ENCODE data around the gene EP300. TPM values are rescaled to one million over a fixed set of nuclear protein-coding genes. Genes with fewer than 3 reads are reported as not detected.

EP300 gene
- polyA plus RNA-seq, 3 donors: 5.7 to 81.6 (median 16.8) TPM

- Mint-ChIP-seq H3K9me3 (no peaks in the 10 kb centered on the region), H3K27ac (no peak overlapping the region), H3K4me3 (no peak overlapping the region), H3K4me1 (peaks cover 28% of the 10 kb centered on the region), H3K36me3 (peaks cover 2 to 4% of the 10 kb centered on the region in 2 donors), H3K27me3 (ENCODE audit: low read depth in 3 of 3) (peaks cover 1 to 18% (median 17%) of the 10 kb centered on the region in 3 donors)
- Histone ChIP-seq H3K79me2 (ENCODE audit: insufficient read depth, low read length) (peaks cover 29% of the 10 kb centered on the region), H4K20me1 (ENCODE audit: insufficient read depth, low read length) (no peaks in the 10 kb centered on the region), H3K4me1 (ENCODE audit: control insufficient read depth in 1 of 2, insufficient read depth in 2 of 2, low read length in 2 of 2) (peaks cover 26 to 29% of the 10 kb centered on the region in 2 donors), H3K4me2 (replicated peaks; ENCODE audit: extremely low read depth, low read length, poor library complexity, severe bottlenecking) (no peak overlapping the region), H3K9ac (ENCODE audit: insufficient read depth, low read length, poor library complexity, severe bottlenecking) (no peak overlapping the region), H3K36me3 (replicated peaks in 1 of 2; ENCODE audit: control insufficient read depth in 1 of 2, insufficient read depth in 2 of 2, low read length in 2 of 2) (no peaks in the 10 kb centered on the region), H3K4me3 (replicated peaks in 1 of 3; ENCODE audit: low read depth in 2 of 3, low read length in 3 of 3) (no peak overlapping the region), H3K9me3 (replicated peaks in 1 of 2; ENCODE audit: control insufficient read depth in 1 of 2, insufficient read depth in 1 of 2, low read length in 2 of 2) (no peaks in the 10 kb centered on the region), H3K27ac (ENCODE audit: low read depth in 1 of 2, low read length in 2 of 2) (no peak overlapping the region), H2AFZ (ENCODE audit: insufficient read depth, low read depth, low read length, poor library complexity, severe bottlenecking) (no peak overlapping the region), H3K27me3 (ENCODE audit: control insufficient read depth in 2 of 2, insufficient read depth in 2 of 2, low read length in 2 of 2) (peaks cover 0 to 8% of the 10 kb centered on the region in 2 donors)
- WGBS (ENCODE audit: insufficient coverage): 83% methylated on average over 1 of the region's 2 CpGs
- no peak for TF ChIP-seq CTCF (IDR thresholded peaks at IDR 0.05)
- intact Hi-C loops (cut with micrococcal nuclease): loop anchor here (10.0 kb wide), 2 partner anchors 82 to 248 kb away; partner anchors contain the start of genes RANGAP1 (in 1 of the 2) and RBX1 (in 1 of the 2)
- DNase-seq: no peak
Measured at GRCh38 chr22:41203118-41203517, 110.7 kb downstream of the EP300 start.

- H3K79me2 ChIP-seq (ENCODE audit: insufficient read depth, low read length): peaks cover 32% of the 10 kb centered on the region
- no peaks in the 10 kb centered on the region for H3K9me3 Mint-ChIP-seq
- no peaks in the 10 kb centered on the region for H4K20me1 ChIP-seq (ENCODE audit: insufficient read depth, low read length)
- H3K4me2 ChIP-seq (replicated peaks; ENCODE audit: extremely low read depth, low read length, poor library complexity, severe bottlenecking): no peak overlapping the region
- peaks cover 23% of the 10 kb centered on the region for H3K4me1 Mint-ChIP-seq
- no peak overlapping the region for H3K4me3 Mint-ChIP-seq
- no peaks in the 10 kb centered on the region for H3K9me3 ChIP-seq (replicated peaks in 1 of 2; ENCODE audit: control insufficient read depth in 1 of 2, insufficient read depth in 1 of 2, low read length in 2 of 2)
- no peak overlapping the region for H3K9ac ChIP-seq (ENCODE audit: insufficient read depth, low read length, poor library complexity, severe bottlenecking)
- H3K36me3 ChIP-seq (replicated peaks in 1 of 2; ENCODE audit: control insufficient read depth in 1 of 2, insufficient read depth in 2 of 2, low read length in 2 of 2): peaks cover 0 to under 1% of the 10 kb centered on the region in 2 donors
- peak overlapping the region in 1 of 7 donors; percentile 57 for H3K27ac Mint-ChIP-seq
- WGBS (ENCODE audit: insufficient coverage): 80% methylated on average over 1 of the region's 6 CpGs
- H2AFZ ChIP-seq (ENCODE audit: insufficient read depth, low read depth, low read length, poor library complexity, severe bottlenecking): peak overlapping the region; percentile 67
- H3K4me1 ChIP-seq (ENCODE audit: control insufficient read depth in 1 of 2, insufficient read depth in 2 of 2, low read length in 2 of 2): peaks cover 20 to 22% of the 10 kb centered on the region in 2 donors
- DNase-seq: no peak
- intact Hi-C loops (cut with micrococcal nuclease): loop anchor here (10.0 kb wide), 2 partner anchors 81 to 249 kb away; partner anchors contain the start of genes RANGAP1 (in 1 of the 2) and RBX1 (in 1 of the 2)
- H3K27me3 ChIP-seq (ENCODE audit: control insufficient read depth in 2 of 2, insufficient read depth in 2 of 2, low read length in 2 of 2): peaks cover 0 to 3% of the 10 kb centered on the region in 2 donors
- H3K36me3 Mint-ChIP-seq: peaks cover 6 to 14% of the 10 kb centered on the region in 2 donors
- H3K27ac ChIP-seq (ENCODE audit: low read depth in 1 of 2, low read length in 2 of 2): no peak overlapping the region
- TF ChIP-seq CTCF (IDR thresholded peaks at IDR 0.05): no peak
- peaks cover 1 to 12% (median 10%) of the 10 kb centered on the region in 3 donors for H3K27me3 Mint-ChIP-seq (ENCODE audit: low read depth in 3 of 3)
- H3K4me3 ChIP-seq (replicated peaks in 1 of 3; ENCODE audit: low read depth in 2 of 3, low read length in 3 of 3): no peak overlapping the region
Measured at GRCh38 chr22:41204066-41204465, 111.7 kb downstream of the EP300 start.
